GM03348 (cell line): ENCODE data around the gene SPATA20.

Source experiments
- DNase-seq: peaks from one replicate; pipeline ENCODE4 v3.0.0; 2012; ENCODE audit warnings: low spot score

Gene SPATA20

DNA sequence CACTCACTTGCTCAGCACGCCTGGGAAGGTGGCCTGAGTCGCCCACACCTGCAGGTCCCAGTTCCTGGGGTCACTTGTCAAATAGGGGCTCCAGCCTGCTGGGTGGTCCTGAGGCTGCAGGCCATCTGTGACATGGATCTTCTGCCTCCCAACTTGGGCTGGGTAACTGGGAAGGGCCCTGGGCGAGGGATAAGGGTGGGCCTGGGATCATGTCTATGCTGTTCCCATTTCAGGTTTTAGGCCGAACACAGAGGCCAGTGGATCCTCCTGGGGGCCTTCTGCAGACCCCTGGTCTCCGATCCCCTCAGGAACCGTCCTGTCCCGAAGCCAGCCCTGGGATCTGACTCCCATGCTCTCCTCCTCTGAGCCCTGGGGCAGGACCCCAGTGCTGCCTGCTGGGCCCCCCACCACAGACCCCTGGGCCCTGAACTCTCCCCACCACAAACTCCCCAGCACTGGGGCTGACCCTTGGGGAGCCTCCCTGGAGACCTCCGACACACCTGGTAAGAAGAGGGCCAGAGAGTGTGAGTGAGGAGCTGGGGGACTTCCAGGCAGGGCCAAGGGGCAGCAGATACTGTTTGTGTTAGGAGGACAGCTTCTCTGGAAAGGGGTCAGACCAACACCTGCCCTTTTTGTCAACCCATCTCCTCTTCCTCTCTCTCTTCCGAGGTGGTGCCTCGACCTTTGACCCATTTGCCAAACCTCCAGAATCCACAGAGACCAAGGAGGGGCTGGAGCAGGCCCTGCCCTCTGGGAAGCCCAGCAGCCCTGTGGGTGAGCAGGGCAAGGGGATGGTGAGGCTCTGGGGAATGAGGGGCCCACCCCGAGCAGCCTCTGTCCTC, 6.2 kb upstream of the SPATA20 start:
- DNase-seq, result no peak

DNA sequence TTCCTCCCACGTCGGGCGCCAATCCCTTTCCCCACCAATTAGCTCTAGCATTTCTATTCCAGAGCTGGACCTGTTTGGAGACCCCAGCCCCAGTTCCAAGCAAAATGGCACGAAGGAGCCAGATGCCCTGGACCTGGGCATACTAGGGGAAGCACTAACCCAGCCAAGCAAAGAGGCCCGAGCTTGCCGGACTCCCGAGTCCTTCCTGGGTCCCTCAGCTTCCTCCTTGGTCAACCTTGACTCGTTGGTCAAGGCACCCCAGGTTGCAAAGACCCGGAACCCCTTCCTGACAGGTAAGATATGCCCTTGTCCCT, 5.6 kb upstream of the SPATA20 start:
- no peak for DNase-seq

DNA sequence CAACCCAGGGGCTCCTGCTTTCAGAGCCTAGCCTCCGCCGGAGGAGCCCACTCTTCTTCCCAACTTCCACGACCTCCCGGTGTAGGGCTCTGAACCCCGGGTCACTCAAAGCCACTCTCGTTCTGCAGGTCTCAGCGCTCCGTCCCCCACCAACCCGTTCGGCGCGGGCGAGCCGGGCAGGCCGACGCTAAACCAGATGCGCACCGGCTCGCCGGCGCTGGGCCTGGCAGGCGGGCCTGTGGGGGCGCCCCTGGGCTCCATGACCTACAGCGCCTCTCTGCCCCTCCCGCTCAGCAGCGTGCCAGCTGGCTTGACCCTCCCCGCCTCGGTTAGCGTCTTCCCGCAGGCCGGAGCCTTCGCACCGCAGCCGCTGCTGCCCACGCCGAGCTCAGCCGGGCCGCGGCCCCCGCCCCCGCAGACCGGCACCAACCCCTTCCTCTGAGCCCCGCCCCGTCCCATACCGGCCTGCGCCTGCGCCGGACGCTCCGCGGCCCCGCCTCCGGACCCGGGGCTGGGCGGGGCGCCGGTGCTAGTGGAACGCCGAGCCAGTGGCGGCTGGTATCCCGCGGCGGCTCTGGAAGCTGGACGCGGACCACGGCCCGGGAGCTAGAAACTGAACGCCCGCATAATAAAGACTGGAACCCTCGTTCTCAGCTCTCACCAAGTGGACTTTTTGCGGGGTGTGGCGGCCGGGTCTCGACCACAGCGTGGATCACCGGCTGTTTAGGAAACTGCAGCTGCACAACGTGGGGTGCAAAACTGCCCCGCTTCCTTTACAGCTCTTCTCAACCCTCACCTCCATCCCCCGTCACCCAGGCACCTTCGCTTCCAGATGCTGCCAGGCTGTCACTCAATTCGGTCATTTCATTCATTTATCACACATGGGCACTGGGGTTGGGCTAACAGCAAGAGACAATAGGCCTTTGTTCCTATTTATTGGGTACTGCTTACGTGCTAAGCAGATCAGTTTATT, 5.0 kb upstream of the SPATA20 start:
- DNase-seq, result peak; percentile 100

DNA sequence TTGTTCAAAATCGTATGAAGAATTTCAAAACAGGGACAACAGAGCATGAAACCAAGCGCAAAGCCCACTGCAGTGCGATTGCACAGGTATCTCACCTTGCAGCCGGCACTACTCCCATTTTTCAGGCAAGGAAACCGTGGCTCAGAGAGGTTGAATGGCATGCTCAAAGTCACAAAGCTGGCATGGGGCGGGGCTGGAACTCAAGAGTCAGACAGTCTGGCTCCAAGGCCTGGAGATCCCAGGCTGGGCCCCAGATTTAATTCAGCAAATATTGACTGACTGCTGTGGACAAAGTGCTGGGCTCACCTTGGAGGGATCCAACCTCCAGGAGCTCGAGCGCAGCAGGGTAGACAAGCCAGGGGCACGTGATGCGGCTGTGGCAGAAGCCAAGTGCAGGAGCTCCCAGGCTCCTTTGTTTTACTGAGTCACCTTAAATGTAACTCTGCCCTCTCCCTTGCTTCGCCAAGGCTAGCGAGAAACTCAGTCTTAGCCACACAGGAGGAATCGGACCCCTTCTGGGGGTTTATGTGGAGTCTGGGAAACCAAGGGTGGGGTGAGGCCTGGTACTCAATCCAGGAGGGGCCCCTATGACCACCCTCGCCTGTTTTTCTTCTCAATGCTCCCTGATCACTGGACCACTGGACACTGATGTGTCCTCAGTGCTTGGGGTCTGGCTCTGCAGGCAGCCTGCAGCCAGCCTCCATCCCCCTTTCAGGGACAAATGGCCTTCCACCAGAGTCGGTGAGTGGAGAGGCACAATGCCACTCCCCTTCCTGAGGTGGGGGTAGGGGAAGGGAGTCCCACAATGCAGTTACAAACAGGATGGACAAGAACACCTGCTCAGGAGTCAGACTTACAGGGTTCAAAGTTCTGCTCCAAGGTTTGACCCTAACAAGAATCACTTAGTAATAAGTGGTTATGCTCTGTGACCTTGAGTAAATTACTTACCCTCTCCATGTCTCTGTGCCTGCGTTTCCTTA, 3.9 kb upstream of the SPATA20 start:
- DNase-seq, result no peak

DNA sequence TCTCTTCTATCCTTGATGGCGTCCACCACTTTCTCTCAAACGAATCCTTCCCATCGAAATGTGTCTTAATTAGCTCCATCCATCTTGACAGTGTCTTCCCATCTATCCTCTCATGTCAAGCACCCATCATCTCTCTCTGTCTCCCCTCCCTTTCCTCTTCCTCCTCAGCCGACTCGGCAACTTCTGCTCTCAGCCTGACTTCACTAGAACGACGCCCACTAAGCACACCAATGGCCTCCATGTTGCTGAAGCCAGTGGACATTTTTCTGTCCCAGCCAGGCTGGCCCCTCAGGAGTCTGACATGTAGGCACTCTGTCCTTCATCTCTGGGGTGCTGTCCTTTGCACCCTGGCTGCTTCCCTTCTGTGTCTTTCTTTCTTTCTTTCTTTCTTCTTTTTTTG, 2.5 kb upstream of the SPATA20 start:
- no peak for DNase-seq

DNA sequence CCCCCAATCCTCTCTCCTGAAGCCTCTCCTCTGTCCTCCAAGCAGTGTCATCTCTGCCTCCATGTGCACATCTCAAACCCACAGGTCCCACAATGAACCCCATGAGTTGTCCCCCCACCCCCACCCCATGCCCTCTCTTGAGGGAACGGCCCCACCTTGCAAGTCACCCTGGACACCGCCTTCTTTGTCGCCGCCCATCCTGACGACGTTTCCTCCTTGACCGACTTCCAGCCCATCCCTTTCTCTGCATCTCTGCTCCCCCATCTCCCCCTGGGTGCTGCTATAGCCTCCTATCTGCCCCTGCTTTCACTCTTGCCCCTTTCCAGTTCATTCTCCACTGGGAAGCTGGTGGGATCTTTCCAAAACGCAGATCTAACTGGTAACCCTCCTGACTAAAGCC, 1.7 kb upstream of the SPATA20 start:
- no peak for DNase-seq

DNA sequence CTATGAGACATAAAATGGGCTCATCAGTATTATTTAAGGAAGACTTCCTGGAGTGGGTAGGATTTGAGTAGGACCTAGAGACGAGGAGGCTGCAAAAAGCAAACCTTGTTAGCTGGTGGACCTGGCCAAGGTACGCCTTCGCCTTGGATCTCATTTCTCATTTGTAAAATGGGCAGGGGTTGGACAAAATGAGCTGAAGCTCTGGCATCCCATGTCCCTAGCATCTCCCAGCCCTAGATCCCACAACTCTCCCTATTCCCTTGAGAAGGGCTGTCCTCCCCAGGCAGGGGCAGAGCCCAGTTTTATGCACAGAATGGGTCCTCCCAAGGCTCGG, 306 bp upstream of the SPATA20 start:
- no peak for DNase-seq

DNA sequence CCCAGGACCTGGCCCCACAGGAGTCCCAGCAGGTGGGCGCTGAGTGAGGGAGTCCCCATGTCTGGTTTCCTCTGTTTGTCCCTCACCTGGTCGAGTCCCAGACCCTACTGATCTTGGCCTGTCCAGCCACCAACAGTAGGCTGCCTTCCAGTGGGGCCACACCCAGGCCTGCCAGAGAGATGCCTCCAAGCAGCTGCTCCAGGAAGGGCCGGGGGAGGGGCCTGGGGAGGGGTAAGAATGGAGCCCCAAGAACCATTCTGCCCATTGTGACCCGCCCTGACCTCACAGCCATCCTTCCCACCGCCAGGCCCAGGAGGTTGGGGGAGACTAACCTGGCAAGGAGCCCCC, 736 bp downstream of the SPATA20 start:
- peak; percentile 44 for DNase-seq

DNA sequence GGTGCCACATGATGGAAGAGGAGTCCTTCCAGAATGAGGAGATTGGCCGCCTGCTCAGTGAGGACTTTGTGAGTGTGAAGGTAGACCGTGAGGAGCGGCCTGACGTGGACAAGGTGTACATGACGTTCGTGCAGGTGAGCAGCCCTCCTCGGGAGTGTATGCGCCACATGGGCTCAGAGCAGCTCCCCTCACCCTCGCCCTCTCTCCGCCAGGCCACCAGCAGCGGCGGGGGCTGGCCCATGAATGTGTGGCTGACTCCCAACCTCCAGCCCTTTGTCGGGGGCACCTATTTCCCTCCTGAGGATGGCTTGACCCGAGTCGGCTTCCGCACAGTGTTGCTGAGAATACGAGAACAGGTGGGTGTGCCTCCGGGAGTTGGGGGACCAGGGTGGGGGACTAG, 1.9 kb downstream of the SPATA20 start:
- DNase-seq, result no peak

DNA sequence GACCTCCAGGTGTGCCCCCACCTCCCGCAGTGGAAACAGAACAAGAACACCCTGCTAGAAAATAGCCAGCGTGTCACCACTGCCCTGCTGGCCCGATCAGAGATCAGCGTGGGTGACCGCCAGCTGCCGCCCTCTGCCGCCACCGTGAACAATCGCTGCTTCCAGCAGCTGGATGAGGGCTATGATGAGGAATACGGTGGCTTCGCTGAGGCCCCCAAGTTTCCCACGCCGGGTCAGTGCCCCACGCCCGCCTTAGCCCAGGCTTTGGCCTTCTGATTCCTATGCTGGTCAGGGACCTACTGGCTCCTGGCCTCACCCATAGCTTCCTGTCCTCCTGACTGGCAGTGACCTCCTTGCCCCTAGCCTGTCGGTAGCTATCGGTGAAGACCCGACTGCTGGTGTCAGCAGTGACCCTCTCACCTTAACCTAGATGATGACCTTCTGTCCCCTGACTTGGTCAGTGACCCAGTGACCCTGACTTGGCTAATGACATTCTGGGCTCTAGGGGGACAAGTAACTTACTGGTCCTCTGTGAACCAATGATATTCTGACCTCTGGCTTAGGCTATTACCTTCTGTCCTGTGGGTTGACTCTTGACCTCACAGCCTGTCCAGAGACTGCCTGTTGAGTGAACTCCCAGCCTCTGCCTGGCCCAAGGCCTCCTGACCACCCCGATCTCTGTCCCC, 2.4 kb downstream of the SPATA20 start:
- DNase-seq, result no peak

DNA sequence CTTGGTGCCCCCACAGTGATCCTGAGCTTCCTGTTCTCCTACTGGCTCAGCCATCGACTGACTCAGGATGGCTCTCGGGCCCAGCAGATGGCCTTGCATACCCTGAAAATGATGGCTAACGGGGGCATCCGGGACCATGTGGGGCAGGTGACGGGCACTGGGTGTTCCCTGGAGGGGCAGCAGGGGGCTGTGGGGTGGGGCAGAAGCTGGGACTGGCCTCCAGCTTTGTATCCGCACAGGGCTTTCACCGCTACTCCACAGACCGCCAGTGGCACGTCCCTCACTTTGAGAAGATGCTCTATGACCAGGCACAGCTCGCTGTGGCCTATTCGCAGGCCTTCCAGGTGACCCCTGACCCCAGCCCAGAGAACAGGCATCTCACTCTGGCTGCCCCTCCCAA, 3.0 kb downstream of the SPATA20 start:
- DNase-seq, result no peak

DNA sequence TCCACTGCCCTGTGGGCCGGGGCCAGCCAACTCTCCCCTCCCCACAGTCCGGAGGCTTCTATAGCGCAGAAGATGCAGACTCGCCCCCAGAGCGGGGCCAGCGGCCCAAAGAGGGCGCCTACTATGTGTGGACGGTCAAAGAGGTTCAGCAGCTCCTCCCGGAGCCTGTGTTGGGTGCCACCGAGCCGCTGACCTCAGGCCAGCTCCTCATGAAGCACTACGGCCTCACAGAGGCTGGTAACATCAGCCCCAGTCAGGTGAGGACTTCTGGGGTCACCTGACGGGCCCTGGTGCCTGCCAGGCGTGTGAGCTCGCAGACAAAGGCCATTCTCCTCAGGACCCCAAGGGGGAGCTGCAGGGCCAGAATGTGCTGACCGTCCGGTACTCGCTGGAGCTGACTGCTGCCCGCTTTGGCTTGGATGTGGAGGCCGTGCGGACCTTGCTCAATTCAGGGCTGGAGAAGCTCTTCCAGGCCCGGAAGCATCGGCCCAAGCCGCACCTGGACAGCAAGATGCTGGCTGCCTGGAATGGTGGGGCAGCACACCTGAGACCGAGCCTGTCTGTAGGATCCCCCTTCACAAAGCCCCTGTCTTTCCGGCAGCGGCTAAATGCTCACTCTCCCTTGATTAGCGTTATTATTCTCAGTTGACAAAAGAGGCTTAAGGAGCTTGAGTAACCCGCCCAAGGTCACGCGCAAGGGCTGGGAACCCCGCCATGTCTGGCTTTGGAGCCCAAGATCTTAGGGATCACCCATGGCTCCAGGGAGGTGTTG, 3.9 kb downstream of the SPATA20 start:
- DNase-seq, result peak; percentile 90

DNA sequence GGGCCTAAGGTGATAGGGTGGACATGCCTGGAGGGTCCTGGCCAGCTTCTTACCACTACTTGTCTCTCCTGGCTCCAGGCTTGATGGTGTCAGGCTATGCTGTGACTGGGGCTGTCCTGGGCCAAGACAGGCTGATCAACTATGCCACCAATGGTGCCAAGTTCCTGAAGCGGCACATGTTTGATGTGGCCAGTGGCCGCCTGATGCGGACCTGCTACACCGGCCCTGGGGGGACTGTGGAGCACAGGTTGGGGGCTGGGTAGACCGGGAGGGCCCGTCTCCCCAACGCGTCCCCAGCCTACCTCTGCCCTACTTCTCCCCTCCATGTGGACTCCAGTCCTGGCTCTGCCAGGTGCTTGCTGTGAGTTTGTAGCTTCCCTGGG, 4.5 kb downstream of the SPATA20 start:
- DNase-seq, result no peak

DNA sequence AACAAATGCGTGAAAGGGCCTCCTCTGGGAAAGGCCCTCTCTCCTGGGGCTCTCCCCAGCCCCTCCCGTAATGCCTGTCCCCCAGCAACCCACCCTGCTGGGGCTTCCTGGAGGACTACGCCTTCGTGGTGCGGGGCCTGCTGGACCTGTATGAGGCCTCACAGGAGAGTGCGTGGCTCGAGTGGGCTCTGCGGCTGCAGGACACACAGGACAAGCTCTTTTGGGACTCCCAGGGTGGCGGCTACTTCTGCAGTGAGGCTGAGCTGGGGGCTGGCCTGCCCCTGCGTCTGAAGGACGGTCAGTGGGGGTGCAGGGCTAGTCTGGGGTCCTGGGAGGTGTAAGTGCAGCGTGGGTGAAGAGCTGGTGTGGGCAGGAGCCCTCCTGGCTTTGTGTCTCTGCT, 4.9 kb downstream of the SPATA20 start:
- no peak for DNase-seq

DNA sequence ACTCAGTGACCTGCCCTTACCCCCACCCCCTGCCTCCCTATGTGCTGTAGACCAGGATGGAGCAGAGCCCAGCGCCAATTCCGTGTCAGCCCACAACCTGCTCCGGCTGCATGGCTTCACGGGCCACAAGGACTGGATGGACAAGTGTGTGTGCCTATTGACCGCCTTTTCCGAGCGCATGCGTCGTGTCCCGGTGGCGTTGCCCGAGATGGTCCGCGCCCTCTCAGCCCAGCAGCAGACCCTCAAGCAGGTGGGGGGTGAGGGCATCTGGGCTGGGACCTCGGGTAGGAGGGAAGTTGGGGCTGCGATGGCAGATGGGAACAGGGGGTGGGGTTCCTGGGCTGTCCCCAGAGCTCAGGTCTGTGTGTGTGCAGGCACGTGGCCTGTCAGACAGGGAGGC, 7.2 kb downstream of the SPATA20 start:
- no peak for DNase-seq

DNA sequence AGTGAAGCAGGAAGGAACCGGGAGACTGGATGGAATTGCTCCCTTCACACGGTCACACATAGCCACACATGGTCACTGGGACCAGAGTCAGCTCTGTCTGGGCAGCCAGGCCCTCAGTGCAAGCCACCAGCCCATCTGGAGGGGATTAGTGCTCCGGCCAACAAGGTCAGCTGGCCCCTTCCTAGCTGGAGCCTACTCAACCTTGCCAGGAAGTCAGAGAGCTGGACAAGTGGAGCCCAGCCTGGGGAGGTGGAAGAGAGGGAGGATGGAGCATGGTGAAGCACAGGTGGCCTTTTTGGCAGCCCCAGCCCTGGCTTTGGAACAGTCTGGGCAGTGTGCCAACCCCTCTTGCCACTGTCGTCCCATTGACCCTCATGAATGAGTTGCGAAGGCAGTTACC, 9.8 kb downstream of the SPATA20 start:
- no peak for DNase-seq

DNA sequence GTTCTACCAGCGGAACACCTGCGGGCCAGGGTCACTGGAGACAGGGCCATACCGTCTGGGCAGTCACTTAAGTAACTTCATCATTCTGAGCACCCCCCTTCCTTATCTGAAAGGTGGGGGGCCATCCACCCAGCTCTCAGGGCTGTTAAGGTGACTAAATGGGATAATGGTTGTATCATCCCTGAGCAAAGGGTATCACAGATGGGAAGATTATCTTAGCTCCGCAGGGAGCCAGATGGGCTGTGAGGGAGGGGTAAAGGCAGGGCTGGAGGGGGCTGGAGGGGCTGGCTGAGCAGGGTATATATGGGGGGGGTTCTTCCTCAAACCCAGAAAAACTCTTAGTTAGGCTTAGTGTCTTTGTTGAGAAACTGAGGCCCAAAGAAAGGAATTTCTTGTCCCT, 10.7 kb downstream of the SPATA20 start:
- no peak for DNase-seq

DNA sequence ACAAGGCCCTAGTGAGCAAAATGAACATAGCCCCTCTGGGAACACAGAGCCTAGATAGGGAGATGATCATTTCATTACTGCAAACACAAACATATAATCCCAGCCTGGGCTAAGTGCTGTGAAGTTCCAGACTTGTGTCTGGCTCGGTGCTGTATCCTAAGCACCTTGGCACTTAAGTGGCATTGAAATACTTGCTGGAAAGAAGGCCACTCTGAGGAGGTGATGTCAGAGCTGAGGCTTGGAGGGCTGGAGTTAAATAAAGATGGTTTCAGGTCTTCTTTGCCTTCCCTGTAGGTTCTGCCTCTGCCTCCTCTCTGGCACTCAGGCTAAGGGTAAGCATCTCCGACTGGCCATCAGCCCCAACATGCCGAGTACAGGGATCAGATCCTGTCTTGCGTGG, 11.1 kb downstream of the SPATA20 start:
- DNase-seq, result no peak

DNA sequence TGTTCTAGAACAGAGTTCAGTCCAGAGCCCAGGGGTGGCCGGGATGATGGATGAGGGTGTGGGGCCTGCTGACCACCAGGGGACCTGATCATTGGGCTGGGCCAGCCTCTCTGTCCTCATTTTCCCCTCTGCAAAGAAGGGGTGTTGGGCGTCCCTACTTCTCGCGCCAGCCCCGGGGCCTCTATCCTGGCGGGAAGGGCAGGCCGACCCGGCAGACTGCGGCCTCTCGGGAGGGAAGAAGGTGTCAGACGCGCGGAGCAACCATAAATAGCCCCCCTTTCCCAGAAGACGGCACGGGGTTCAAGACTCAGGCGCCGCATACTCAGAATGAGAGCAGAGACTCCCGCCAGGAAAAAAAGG, 11.6 kb downstream of the SPATA20 start:
- no peak for DNase-seq

DNA sequence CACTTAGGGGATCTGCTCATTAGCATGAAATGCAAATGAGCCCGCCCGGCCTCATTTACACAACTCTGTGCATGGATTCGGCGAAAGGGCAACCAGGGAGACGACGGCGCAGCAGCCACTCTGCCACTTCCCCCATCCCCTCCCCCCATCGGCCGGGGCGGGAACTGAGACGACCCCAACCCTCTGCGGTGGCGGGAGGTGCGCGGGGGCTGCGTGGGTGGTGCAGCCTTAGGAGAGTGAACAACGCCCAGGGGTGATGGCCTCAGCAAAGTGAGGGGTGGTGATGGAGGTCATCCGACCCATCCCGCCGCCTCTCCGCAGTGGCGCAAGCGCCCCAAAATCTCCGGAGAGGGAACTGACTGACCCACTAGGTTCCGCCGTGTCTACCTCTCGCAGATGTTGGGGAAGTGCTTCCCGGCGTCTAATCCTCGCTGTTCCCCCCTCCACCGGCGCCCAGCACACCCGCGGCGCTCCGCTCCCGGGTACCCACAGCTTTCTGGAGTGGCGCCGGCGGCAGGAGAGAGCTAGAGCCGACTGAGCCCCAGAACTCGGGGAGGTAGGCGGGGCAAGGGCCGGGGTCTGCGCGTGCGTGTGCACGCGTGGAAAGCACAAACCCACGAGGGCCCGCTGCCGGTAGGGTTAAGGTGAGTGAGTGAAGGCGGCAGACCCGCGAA, 12.1 kb downstream of the SPATA20 start:
- no peak for DNase-seq
